Stimulated activated CD4-positive, alpha-beta T cell treated with anti-CD3 and anti-CD28 coated beads, Interleukin-1b, Interleukin-23, amount 100 ng/mL, for 4 hours (primary cell): Measurements from ENCODE around the gene YAP1.
"Not testable (repeated sequence)": the region's sequence is repeated elsewhere in the genome, so short reads cannot be mapped to it uniquely, and the experiment has no call there.

Experiments used
- DNase-seq, 2 donors: peaks; one replicate each; pipeline ENCODE4 v3.0.0-alpha.2; 2020; ENCODE audit warnings: low read depth in 2 of 2

Gene YAP1

DNA sequence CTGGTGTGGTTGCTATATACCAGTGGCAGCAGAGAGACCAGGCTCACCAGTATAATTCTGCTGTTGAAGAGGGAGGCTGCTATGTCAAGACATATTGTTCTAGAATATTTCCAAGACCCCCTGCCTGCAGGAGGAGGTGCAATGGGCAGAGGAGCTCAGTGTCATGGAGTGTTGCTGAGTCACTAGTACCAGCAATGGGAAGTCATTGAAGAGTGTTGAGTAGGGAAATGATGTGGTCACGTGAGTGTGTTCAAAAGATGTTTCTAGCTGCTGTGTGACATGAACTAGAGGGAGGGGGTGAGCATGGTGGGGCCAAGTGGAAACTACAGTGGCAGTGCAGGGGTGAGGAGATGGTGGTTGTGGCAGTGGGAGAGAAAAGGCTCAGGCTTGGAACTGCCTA lies 130.8 kb downstream of the YAP1 start:
- no peak for DNase-seq

DNA sequence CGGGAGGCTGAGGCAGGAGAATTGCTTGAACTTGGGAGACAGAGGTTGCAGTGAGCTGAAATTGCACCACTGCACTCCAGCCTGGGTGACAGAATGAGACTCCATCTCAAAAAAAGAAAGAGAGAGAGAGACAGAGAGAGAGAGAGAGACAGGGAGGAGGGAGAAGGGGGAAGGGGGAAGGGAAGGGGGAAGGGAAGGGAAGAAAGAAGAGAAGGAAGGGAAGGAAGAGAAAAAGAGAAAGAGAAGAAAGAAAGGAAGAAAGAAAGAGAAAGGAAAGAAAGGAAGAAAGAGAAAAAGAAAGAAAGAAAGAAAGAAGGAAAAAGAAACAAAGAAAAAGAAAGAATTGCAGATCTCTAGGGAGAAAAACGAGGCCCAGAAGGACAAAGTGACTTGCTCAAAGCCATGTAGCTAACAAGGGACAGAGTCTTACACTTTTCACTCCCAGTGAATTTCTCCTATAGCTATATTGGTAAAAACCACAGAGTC lies 133.2 kb downstream of the YAP1 start:
- DNase-seq: no peak

DNA sequence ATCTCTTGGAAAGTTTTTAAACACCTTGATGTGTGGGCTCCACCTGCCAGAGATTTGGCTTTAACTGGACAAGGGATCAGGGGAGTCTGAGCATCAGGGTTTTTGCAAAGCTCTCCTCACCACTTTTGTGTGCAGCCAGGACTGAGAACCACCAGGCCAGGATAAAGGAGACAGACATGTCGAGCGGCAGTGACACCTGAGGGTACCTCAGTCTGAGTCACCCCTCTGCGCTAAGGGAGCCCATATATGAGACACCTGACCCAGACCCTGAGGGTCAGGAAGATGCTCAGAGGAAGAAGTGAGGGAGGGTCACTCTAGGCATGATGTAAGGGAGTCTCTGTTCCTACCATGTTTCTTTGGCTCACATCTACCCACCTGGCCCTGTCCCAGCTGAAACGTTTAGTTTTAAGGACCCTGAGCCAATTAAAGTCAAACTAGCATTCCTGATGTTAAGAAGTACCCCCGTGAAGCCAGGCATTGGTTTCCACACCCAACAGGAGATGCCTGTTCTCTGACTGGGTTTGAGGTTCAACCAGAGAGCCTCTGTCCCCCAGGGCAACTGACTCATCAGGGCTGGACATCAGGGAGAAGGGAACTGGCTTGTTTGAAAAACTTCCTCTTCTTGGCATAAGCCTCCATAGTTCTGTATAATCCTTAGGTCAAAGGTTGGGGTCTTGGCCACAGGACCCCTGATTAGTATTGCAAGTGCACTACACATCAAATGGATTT lies 134.6 kb downstream of the YAP1 start:
- DNase-seq: no peak

DNA sequence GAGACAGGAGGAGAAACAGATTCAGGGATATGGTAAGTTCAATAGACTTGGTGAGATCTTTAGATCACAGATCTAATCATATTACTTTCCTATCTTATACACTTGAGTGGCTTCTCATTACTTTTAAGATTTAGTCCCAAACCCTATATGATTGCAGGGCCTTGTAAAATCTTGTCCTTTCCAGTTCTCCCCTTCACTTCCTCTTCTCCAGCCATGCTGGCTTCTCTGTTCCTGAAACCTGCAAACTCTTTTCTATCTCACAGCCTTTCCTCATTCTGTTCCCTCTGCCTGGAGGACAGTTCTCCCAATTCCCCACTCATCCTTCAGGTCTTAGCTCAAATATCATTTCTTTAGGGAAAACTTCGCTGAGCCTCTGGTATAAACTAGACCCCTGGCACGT lies 141.2 kb downstream of the YAP1 start:
- DNase-seq: no peak

DNA sequence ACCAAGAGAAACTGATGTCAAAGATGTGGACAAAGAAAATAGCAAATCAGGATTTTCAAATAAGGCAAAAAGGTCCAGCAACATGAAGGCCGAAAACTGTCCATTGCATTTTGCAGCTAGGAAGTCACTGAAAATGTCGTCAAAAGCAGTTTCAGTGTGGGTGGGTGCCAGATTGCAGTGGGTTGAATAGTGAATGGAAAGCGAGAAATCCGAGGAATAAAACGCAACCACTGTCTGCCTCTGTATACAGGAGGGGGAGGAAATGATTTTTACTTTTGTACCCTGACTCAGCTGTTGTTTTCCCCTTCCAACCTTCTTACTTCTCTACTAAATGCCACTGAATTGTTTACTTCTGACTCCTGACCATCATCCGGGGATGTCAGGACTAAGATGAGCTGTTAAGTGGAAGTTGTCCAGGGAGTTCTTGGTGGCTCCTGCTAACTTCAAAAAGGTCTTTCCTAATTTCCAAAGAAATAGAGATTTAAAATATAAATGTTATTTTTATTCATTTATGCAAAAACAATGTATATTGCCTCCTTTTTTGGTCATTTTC lies 142.2 kb downstream of the YAP1 start:
- DNase-seq: no peak

DNA sequence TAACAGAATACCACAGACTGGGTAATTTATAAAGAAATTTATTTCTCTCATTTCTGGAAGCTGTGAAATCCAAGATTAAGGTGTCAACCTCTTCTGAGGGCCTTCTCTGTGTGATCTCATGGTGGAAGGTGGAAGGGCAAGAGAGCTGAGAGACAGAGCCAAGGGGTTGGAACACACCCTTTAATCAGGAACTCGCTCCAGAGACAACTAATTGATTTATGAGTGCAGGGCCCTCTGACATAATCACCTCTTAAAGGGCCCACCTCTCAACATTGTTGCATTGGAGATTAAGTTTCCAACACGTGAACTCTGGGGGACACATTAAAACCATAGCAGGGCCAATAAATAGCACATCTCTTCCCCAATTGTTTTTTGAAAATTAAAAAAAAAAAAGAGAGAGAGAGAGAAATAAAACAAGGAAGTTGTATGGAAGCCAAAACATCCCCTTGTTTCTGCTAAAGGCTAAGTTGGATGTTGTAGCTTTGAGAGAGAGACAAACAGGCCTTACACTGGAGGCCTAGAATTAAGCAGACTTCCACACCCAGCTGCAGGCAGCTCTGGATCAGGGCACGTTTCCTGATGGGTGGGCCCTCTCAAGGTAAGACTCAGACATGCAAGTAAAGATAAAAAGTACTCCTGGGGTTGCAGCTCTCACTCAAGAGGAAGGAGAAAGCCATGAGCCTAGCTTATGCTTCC lies 142.9 kb downstream of the YAP1 start:
- no peak for DNase-seq

DNA sequence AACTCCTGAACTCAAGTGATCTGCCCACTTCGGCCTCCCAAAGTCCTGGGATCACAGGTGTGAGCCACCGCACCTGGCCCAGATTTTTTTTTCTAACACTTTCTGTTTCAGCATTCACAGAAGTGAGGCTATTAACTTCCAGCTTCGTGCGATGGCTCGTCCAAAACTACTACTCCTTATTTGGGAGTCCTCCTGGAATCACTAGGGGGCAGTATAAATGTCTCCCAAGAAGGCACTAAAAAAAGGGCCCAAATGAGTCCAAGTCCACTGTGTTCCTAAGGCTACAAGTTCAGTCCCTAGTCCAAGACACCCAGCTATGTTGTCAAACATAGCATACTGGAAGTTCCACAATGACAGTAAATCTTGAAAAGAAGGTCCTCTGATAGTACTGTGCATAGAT lies 143.8 kb downstream of the YAP1 start:
- DNase-seq: no peak

DNA sequence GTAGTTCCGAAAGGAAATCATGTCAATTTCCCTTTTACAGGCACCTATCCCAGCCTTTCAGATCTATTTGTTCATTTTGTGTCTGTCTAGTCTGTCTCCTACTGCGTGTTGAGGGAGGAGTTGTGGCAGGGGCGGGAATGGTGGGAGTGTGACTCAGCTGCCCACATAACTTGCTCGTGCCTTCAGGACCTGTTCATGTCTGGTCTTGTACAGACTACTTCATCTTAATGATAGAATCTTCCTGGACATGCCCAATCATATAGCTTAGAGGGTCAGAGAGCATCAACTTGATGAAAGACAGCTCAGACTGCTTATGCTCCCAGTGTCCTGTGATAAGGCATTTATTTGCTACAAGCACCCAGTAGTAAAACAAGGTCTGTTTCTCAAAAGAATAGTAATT lies 146.0 kb downstream of the YAP1 start:
- DNase-seq: no peak

DNA sequence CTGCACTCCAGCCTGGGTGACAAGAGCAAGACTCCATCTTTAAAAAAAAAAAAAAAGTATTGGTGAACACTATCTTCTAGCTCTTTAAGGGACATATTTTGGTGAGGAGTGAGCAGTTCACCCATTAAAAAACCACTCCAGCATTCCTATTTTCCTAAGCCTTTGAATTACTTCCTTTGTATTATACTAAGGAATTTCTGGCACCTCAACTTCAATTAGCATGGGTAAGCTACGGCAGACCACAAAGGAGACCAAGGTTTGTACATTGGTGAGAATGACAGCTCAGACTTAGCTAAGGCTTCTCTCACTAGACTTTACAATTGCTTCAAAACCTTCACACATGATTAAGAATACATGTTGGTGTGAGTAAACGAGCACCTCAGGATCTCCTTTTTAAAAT lies 150.0 kb downstream of the YAP1 start:
- DNase-seq: no peak

DNA sequence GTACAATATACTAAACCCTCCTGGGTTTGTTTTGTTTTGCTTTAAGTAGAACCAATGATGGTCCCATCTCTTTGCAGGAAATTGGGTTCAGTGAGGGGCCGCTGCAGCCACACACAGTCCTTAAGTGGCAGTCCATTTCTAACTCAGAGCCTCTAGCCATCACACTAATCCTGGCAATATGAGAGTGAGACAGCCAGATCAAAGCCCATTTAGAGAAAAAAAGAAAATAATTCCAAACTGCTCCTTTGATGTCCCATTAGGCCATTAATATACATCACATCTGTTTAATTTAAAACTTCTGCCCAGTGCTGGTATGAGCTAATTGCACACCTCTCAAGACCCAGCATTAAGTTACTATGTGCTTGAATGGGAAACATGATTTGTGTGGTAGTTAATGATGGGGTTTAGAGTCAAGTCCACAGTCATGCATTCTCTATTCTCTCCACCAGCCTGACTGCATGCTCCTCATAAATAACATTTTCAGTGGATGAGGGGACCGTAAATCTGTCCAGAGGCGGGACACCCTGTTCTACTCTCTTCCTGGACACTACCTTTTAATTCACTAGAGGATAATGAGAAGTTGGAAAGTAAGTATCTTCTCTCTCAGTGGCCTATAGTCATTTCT lies 153.2 kb downstream of the YAP1 start:
- no peak for DNase-seq

DNA sequence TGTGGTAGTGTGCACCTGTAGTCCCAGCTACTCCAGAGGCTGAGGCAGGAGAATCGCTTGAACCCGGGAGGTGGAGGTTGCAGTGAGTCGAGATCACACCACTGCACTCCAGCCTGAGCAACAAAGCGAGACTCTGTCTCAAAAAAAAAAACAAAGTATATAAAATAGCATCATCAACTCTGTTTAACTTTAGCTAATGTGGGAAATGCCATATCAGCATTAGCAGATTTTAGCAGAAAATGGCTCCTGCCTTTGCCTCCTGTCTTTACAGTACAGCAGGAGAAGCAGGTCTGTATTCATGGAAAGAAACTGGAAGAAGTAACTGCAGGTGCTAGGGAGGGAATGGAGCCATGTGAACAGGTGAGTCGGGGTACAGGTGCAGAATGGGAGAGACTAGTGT lies 154.5 kb downstream of the YAP1 start:
- DNase-seq: not testable (repeated sequence)

DNA sequence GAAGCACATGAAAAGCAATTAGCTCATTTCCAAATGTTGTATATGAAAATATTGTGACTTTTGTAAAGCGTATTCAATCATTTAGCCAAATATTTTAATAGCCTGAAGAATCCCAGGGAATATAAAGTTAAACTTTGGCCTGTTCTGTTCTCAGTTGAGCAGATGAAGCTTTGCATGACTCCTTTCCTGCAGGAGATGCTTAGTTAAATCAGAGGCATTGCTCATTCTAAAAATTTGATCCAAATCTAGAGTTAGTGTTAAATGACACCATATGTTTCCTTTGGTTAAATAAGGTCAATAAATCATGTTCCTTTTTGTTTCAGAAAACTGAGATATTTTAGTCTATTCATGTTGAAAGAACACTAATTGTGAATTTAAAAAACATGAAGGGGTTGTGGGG lies 155.9 kb downstream of the YAP1 start:
- no peak for DNase-seq

DNA sequence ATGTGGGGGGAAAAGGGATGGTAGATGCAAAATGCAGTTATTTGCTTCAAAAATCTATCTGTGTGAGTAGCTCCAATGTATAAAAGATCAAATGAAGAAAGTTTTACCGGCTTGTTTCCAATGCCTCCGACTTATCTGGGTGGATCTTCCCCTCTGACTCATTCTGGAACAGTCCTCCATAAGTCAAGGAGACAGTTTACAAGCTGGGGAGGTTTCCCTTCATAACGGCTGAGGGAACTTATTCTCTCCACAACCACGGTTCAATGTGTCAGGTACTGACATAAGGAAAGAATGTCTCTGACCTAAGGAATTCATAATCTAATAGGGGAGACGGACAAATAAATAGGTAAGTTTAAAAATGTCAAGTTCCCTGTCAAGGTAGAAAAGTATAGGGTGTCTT lies 157.4 kb downstream of the YAP1 start:
- DNase-seq: no peak

DNA sequence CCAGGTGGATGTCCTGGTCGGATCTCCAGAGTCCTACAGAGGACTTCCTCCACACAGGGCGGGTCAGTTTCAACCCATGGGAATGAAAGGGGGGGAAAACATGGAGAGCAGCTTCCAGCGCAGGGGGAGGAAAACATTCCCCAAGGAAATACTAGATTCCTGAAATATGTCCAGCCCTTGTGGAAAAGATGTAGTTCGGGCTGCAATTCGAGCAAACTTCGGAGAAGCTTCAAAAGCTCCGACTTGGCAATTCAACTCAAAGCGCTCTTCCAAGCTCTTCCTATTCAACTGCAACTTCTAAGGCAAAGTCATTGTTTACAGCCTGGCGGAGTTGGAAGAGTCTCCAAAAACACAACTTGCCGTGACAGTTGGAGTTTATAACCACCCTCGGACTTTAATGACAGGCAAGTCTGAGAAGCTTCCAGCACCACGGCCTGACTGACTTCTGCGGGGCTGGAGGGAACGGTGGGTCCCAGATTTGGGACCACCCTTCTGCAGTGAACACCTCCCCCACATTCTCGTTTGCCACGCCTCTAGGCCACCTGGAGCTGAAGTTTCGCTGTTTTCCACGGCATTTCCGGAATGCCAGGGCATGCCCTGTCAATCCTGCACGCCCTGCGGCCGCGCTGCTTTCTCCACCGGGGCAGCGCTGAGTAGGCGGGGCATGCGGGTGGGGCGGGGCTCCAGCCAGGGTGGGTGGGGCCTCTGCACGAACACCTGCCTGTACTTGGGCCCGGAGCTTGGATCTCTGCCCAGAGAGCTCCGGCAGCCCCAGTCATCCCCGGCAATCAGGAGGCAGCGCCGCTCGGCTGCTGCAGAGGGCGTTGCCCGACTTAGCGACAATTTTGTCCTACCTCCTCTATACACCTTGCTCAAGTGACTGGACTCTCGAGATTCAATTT lies 158.1 kb downstream of the YAP1 start:
- peak; percentile 62 to 68 for DNase-seq

DNA sequence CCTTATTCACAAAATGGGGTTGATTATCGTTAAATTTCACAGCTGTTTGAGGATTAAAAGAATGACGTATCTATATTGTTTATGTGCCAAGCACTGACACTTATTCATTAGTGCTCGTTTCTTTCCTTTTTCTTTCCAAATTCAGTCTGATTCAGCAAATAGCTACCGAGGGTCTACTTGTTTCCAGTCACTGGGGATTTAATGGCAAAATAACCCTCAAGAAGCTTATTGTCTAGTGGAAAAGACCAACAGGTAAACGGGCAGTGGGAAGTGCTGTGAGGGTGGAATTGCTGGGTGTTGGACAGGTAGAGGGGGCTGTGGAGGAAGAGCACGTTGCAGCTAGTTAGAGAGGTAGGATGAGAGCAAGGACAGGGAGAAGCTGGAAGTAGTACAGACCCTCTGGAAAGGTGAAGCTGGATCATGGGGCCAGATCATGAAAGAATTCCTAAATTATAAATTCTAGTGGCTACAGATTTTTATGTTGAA lies 158.8 kb downstream of the YAP1 start:
- DNase-seq: no peak

DNA sequence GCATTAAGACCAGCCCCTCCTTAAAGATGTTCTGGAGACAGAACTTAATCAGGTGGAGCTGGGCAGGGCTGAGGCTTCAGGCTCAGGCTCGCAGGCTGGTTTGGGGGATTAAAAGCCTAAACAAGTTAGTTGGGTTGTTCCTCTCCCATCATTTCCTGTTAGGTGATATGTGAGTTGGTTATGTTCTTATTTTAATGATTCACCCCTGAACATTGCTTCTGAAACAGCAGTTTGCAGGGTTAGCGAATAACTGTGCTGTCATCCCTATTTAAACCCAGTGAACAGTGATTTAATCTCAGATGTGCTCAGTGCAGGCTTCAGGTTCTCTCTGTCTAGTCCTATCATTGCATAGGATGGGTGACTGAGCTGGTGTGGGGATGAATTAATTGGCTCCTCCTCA lies 159.7 kb downstream of the YAP1 start:
- no peak for DNase-seq

DNA sequence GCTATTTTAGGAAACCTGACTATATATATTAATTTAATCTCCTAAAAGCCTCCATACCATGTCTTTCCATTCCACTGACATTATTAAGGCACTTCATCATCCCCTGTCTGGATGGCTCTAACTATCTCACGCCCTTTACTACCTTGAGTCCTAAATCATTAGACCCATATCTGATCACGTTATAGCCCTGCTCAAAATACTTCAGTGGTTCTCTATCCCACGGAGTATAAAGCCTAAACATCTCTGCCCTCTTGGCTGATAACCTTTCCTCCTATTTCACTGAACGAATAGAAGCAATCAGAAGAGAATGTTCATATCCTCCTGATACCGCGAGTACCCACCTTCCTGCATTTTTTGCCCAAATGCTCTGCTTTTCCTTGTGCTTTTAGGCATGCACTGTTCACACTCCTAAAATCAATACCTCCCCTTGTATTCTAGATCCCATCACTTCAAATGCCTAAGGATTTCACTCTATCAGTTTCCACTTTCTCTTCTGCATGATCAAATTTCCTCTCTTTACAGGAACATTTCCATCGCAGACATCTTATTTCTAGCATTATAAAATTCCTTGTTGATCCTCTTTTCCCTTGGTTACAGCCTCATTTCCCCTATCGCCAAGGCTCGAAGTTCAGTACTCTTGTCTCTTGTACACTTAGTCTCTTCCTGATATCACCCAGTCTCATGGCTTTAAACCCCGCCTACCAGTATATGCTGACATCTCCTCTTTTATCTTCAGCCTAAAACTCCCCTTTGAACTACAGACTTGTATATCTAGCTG lies 162.0 kb downstream of the YAP1 start:
- DNase-seq: no peak

DNA sequence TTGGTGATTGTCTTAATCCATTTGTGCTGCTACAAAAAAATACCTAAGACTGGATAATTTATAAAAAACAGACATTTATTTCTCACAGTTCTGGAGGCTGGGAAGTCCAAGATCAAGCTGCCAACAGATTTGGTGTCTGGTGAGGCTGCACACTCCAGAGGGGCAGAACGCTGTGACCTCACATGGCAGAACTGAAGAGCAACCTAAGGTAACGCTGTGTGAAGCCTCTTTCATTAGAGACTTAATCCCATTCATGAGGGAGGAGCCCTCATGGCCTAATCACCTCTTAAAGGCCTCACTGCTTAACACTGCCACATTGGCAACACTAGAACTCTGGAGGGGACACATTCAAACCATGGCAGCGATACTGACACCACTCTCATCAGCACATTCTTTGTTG lies 164.4 kb downstream of the YAP1 start:
- no peak for DNase-seq

DNA sequence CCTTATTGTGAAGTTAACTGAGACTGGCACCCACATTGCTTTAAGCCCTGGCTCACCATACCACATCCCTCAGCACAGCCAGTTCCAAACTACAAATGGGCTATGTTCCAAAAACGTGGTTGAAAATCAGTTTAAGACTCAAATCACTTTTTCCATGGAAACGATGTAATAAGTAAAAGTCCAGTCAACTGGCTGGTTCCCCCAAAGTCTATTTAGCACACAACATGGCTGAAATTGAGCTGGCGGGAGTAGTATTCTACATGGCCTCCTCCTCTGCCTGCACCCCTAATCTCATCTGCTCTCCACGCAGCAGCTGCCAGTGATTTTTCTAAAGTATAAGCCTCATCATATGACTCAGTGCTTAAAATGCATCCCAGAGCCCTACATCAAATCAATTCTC lies 166.1 kb downstream of the YAP1 start:
- no peak for DNase-seq

DNA sequence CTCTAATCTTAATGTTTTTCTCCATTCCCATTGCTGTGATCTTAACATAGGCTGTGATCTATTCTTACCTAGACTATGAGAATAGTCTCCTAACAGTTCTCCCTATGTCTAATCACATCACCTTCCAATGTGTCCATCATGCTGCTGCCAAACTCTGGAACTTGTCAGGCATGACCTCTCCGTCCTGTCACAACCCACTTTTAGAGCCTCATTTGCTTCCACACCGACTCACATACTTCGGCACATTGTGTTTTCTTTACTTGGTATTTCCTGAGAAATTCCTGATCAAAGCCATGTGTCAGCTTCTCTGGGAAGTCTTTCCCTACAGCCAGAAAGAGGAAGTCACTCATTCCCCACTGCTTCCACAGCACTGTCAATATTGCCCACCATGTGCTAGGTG lies 166.5 kb downstream of the YAP1 start:
- DNase-seq: no peak
